Activated CD4-positive, alpha-beta T cell treated with anti-CD3 and anti-CD28 coated beads for 36 hours (primary cell): ENCODE data around the gene ZDHHC4. TPM values are rescaled to one million over a fixed set of nuclear protein-coding genes. Genes with fewer than 3 reads are reported as not detected.

ENCODE experiments used
- ATAC-seq: fragments of 200-7000 bp; cut with Tn5 transposase; one replicate; pipeline ENCODE4 v1.10.0; 2021; ENCODE audit warnings: mild to moderate bottlenecking, moderate library complexity
- CTCF ChIA-PET: fragments of 350-600 bp; sonication (Branson Sonifier 250); formaldehyde crosslinking; loops from one replicate; lab custom pipeline; 2021; ENCODE audit warnings: antibody characterized with exemption; lab: Charles Lee
- POLR2A ChIA-PET: fragments of 350-600 bp; sonication (Branson Sonifier 250); formaldehyde crosslinking; loops from one replicate; lab custom pipeline; 2021; ENCODE audit warnings: antibody characterized with exemption, inconsistent platforms; lab: Charles Lee
- DNase-seq: peaks from one replicate; pipeline ENCODE4 v3.0.0-alpha.2; 2020
- H3K27ac Mint-ChIP-seq: one replicate; pipeline ENCODE4 v1.8.0; 2021; ENCODE audit warnings: mixed read lengths
- H3K27me3 Mint-ChIP-seq: one replicate; pipeline ENCODE4 v1.8.0; 2021; ENCODE audit warnings: mixed read lengths
- H3K36me3 Mint-ChIP-seq: one replicate; pipeline ENCODE4 v1.8.0; 2021; ENCODE audit warnings: low read depth, mixed read lengths
- H3K4me1 Mint-ChIP-seq: one replicate; pipeline ENCODE4 v1.8.0; 2021; ENCODE audit warnings: mixed read lengths
- H3K4me3 Mint-ChIP-seq: one replicate; pipeline ENCODE4 v1.8.0; 2021; ENCODE audit warnings: mild to moderate bottlenecking, moderate library complexity, mixed read lengths
- H3K9me3 Mint-ChIP-seq: one replicate; pipeline ENCODE4 v1.8.0; 2021; ENCODE audit warnings: low read depth, mixed read lengths
- intact Hi-C, 2 experiments: fragments of 100-400 bp; cut with DNase I in 1 of 2; cut with micrococcal nuclease in 1 of 2; formaldehyde crosslinking; loops; one replicate each; pipeline versions ENCODE4 v1.14.2 to v1.15.1; 2022 to 2024; cut with DNase I, micrococcal nuclease
- total RNA-seq, 2 experiments: library from RNA; stranded (reverse); gene quantifications; one replicate each; pipeline ENCODE4 v1.2.3, GENCODE V29; 2021

The ZDHHC4 gene
- total RNA-seq, 2 experiments from 2014 or later = 30.1 to 34.1 TPM

- ChIA-PET CTCF (no interaction called here), POLR2A (interaction anchor here (0.6 kb wide), 1 partner anchor 308 kb away, joined by 4 read pairs; no protein-coding TSS in a partner anchor)
- ATAC-seq = no peak
- no peak overlapping the region for H3K27ac Mint-ChIP-seq
- no peaks in the 10 kb centered on the region for H3K4me1 Mint-ChIP-seq
- no peaks in the 10 kb centered on the region for H3K9me3 Mint-ChIP-seq
- no peak for DNase-seq
- H3K36me3 Mint-ChIP-seq = peaks cover 10% of the 10 kb centered on the region
- no peaks in the 10 kb centered on the region for H3K27me3 Mint-ChIP-seq
- H3K4me3 Mint-ChIP-seq = no peak overlapping the region
- intact Hi-C loops = no loop called here
These were observed 31.5 kb downstream of the ZDHHC4 start for GRCh38 chr7:6608794-6609193.

DNA sequence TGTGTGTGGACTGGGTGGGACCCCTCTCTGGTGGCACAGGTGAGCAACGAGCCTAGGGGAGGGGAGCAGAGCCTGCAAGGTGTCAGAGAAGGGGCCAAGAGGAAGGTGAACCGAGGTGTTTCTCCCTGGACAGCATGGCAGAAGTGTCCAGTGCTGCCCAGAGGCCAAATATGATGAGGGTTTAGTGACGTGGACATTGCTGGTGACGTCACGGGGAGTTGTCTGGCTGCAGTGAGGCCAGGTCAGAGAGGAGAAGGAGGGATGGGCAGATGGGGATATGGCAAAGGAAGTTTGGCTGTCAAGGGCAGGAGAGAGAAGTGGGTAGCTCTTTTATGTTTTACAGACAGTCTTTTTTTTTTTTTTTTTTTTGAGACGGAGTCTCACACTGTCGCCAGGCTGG, 35.6 kb downstream of the ZDHHC4 start:
- Mint-ChIP-seq H3K4me1 (peaks cover 3% of the 10 kb centered on the region), H3K27ac (no peak overlapping the region), H3K9me3 (no peaks in the 10 kb centered on the region), H3K4me3 (no peak overlapping the region), H3K27me3 (peaks cover 3% of the 10 kb centered on the region), H3K36me3 (peaks cover 1% of the 10 kb centered on the region)
- ChIA-PET CTCF (interaction anchor here (0.6 kb wide), 1 partner anchor 19 kb away, joined by 3 read pairs; no protein-coding TSS in a partner anchor), POLR2A (interaction anchor here (0.7 kb wide), 1 partner anchor 19 kb away, joined by 6 read pairs; no protein-coding TSS in a partner anchor)
- intact Hi-C loops = no loop called here
- ATAC-seq = no peak
- DNase-seq = no peak

- CTCF ChIA-PET = interaction anchor here (0.6 kb wide), 1 partner anchor 13 kb away, joined by 7 read pairs; no protein-coding TSS in a partner anchor
- intact Hi-C loops = no loop called here
- POLR2A ChIA-PET = no interaction called here
- H3K4me3 Mint-ChIP-seq = no peak overlapping the region
- H3K9me3 Mint-ChIP-seq = no peaks in the 10 kb centered on the region
- H3K36me3 Mint-ChIP-seq = peaks cover 1% of the 10 kb centered on the region
- ATAC-seq = no peak
- peaks cover 3% of the 10 kb centered on the region for H3K4me1 Mint-ChIP-seq
- H3K27me3 Mint-ChIP-seq = peaks cover 3% of the 10 kb centered on the region
- no peak overlapping the region for H3K27ac Mint-ChIP-seq
- DNase-seq = no peak
These were observed 36.5 kb downstream of the ZDHHC4 start for GRCh38 chr7:6613706-6614105.

DNA sequence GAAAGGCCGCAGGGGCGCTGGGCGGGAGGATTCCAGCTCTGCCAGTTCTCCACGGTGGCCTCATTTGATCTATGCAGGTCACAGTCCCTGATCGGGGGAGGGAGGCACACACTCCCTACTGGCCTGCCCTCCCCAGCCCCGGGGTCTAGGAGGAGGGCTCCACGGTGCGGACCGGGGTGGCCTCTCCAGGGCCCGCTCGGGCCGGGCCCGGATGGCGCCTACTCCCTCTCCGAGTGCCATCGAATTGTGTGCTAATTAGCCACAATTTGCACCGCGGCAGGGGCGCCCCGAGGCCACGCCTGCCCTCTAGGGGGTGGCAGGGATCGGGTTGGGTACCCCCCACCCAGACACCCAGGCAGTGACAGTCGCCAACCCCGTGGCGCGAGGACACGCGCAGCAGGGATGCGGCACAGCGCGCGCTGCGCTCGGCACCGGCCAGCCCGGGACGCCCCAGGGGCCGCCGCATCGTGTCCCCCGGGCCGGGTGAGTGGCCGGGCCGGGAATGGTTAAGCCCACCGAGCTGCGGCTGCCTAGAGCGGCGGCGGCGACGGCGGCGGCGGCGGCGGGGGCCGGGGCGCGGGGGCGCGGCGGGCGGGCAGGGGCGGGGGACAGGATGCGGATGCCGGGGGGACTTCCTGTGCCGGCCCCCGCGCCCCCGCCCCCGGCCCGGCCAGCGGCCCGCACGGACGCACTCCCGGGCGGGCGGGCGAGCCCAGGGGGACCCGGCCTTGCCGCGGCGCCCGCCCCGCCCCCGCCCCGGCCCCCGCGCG, 37.9 kb downstream of the ZDHHC4 start, which contains the start of gene ZNF853:
Gene ZNF853, plus strand, starts transcription at position 658 of the 770 bp plus-strand sequence. CDS start 565 bp downstream, outside the sequence.
- peaks cover 13% of the 10 kb centered on the region for H3K4me1 Mint-ChIP-seq
- H3K4me3 Mint-ChIP-seq = peak within 1 kb of the TSS; percentile 69
- H3K36me3 Mint-ChIP-seq = no peaks in the 10 kb centered on the region
- H3K27ac Mint-ChIP-seq = no peak within 1 kb of the TSS
- intact Hi-C loops = no loop called here
- H3K9me3 Mint-ChIP-seq = no peaks in the 10 kb centered on the region
- H3K27me3 Mint-ChIP-seq = peaks cover 3% of the 10 kb centered on the region
- CTCF ChIA-PET = no interaction called here
- DNase-seq = peak; percentile 29
- ATAC-seq = peak; percentile 62
- POLR2A ChIA-PET = no interaction called here

GRCh38 chr7:6615723-6616555, 38.7 kb downstream of the ZDHHC4 start:
- DNase-seq (no peak), ATAC-seq (peak; percentile 17)
- intact Hi-C loops = no loop called here
- ChIA-PET POLR2A (no interaction called here), CTCF (interaction anchor here (0.6 to 0.9 kb wide), 2 partner anchors 66 to 1642 kb away, joined by 3 read pairs; no protein-coding TSS in a partner anchor)
- Mint-ChIP-seq H3K9me3 (no peaks in the 10 kb centered on the region), H3K27ac (no peak overlapping the region), H3K4me3 (peak overlapping the region; percentile 40), H3K27me3 (peaks cover 3% of the 10 kb centered on the region), H3K4me1 (peaks cover 18% of the 10 kb centered on the region), H3K36me3 (no peaks in the 10 kb centered on the region)

GRCh38 chr7:6616854-6617643, 39.8 kb downstream of the ZDHHC4 start:
- Mint-ChIP-seq H3K27me3 (peaks cover 3% of the 10 kb centered on the region), H3K36me3 (no peaks in the 10 kb centered on the region), H3K27ac (no peak overlapping the region), H3K4me1 (peaks cover 26% of the 10 kb centered on the region), H3K9me3 (no peaks in the 10 kb centered on the region), H3K4me3 (no peak overlapping the region)
- DNase-seq (no peak), ATAC-seq (no peak)
- intact Hi-C loops = no loop called here
- ChIA-PET CTCF (interaction anchor here (0.6 to 0.9 kb wide), 3 partner anchors 14 to 1643 kb away, joined by 3 read pairs; no protein-coding TSS in a partner anchor), POLR2A (no interaction called here)

- Mint-ChIP-seq H3K27ac (no peak overlapping the region), H3K36me3 (no peaks in the 10 kb centered on the region), H3K4me1 (peaks cover 33% of the 10 kb centered on the region), H3K27me3 (peaks cover 3% of the 10 kb centered on the region), H3K4me3 (no peak overlapping the region), H3K9me3 (no peaks in the 10 kb centered on the region)
- CTCF ChIA-PET = no interaction called here
- intact Hi-C loops = no loop called here
- POLR2A ChIA-PET = interaction anchor here (0.7 kb wide), 2 partner anchors 10 to 504 kb away, joined by 3 to 4 read pairs; no protein-coding TSS in a partner anchor
- DNase-seq (no peak), ATAC-seq (no peak)
These were observed 41.4 kb downstream of the ZDHHC4 start for GRCh38 chr7:6618621-6619020.

- DNase-seq (no peak), ATAC-seq (no peak)
- Mint-ChIP-seq H3K27ac (no peak overlapping the region), H3K27me3 (no peaks in the 10 kb centered on the region), H3K4me3 (no peak overlapping the region), H3K4me1 (peaks cover 39% of the 10 kb centered on the region), H3K9me3 (no peaks in the 10 kb centered on the region), H3K36me3 (no peaks in the 10 kb centered on the region)
- ChIA-PET CTCF (no interaction called here), POLR2A (no interaction called here)
- intact Hi-C loops = no loop called here
These were observed 42.7 kb downstream of the ZDHHC4 start for GRCh38 chr7:6619961-6620360.

DNA sequence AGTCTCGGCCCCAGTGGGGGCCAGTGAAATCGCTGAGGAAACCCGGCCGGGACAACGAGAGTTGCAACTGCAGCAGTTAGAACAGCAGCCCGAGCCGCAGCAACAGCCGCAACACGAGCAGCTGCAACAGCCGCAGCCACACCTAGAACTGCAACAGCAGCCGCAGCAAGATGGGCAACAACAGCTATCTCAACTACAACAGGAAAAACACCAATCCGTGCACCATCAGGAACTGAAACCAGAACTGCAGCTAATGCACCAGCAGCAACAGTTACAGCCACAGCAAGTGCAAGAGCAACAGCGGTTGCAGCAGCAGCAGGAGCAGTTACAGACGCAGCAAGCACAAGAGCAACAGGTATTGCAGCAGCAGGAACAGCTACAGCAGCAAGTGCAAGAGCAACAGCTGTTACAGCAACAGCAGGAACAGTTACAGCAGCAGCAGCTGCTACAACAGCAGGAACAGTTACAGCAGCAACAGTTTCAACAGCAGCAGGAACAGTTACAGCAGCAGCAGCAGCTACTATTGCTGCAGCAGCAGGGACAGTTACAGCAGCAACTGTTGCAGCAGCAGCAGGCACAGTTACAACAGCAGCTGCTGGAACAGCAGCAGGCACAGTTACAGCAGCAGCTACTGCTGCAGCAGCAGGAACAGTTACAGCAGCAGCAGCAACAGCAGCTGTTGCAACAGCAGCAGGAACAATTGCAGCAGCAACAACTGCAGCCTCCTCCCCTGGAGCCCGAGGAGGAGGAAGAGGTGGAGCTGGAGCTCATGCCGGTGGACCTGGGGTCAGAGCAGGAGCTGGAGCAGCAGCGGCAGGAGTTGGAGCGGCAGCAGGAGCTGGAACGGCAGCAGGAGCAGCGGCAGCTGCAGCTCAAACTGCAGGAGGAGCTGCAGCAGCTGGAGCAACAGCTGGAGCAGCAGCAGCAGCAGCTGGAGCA, 44.2 kb downstream of the ZDHHC4 start:
- ATAC-seq = no peak
- Mint-ChIP-seq H3K4me1 (peaks cover 39% of the 10 kb centered on the region), H3K4me3 (no peak overlapping the region), H3K27me3 (no peaks in the 10 kb centered on the region), H3K36me3 (no peaks in the 10 kb centered on the region), H3K9me3 (no peaks in the 10 kb centered on the region), H3K27ac (no peak overlapping the region)
- DNase-seq = no peak
- CTCF ChIA-PET = interaction anchor here (0.6 to 1.4 kb wide), 2 partner anchors 12 to 57 kb away, joined by 3 read pairs; no protein-coding TSS in a partner anchor
- POLR2A ChIA-PET = no interaction called here
- intact Hi-C loops = no loop called here

GRCh38 chr7:6622134-6622710, 45.0 kb downstream of the ZDHHC4 start:
- Mint-ChIP-seq H3K27ac (no peak overlapping the region), H3K27me3 (no peaks in the 10 kb centered on the region), H3K9me3 (no peaks in the 10 kb centered on the region), H3K4me3 (no peak overlapping the region), H3K4me1 (peaks cover 39% of the 10 kb centered on the region), H3K36me3 (no peaks in the 10 kb centered on the region)
- DNase-seq (no peak), ATAC-seq (no peak)
- POLR2A ChIA-PET = no interaction called here
- intact Hi-C loops = no loop called here
- CTCF ChIA-PET = interaction anchor here (1.4 kb wide), 1 partner anchor 11 kb away, joined by 3 read pairs; no protein-coding TSS in a partner anchor
